GM12891 (cell line): Measurements from ENCODE around the gene HDAC1. TPM values are rescaled to one million over a fixed set of nuclear protein-coding genes. Genes with fewer than 3 reads are reported as not detected.

ENCODE experiments used
- DNase-seq: peaks from one replicate; pipeline ENCODE4 v3.0.0; 2011; ENCODE audit warnings: low spot score; ENCODE audit not compliant: insufficient read length
- FAIRE-seq: peaks from 2 replicates; lab custom pipeline; 2011; peaks lifted over from hg19 to GRCh38; lab: Jason Lieb, UNC
- PAX5 ChIP-seq: IDR thresholded peaks from 2 replicates; pipeline ENCODE4 v1.6.1; 2011; ENCODE audit warnings: low read length, moderate library complexity, mild to moderate bottlenecking; ENCODE audit not compliant: insufficient read depth, severe bottlenecking
- POLR2A ChIP-seq: IDR thresholded peaks from 2 replicates; pipeline ENCODE4 v1.6.1; 2011; ENCODE audit warnings: low read depth, low read length, control low read depth
- POLR2AphosphoS5 ChIP-seq: IDR thresholded peaks from 2 replicates; pipeline ENCODE4 v1.6.1; 2011; ENCODE audit warnings: low read depth, low read length, control low read depth
- POU2F2 ChIP-seq: IDR thresholded peaks from 2 replicates; pipeline ENCODE4 v1.6.1; 2011; ENCODE audit warnings: low read depth, mild to moderate bottlenecking, control low read depth, low read length, moderate library complexity
- SPI1 ChIP-seq: IDR thresholded peaks from 2 replicates; pipeline ENCODE4 v1.6.1; 2011; ENCODE audit warnings: low read depth, low read length, control low read depth
- TAF1 ChIP-seq: IDR thresholded peaks from 2 replicates; pipeline ENCODE4 v1.6.1; 2011; ENCODE audit warnings: low read depth, low read length, control low read depth
- polyA plus RNA-seq: library from polyadenylated mRNA; unstranded; fragments of >200 nt; gene quantifications from one replicate; pipeline ENCODE4 v1.2.1, GENCODE V29; 2012; ENCODE audit warnings: low read depth, missing spikeins, inconsistent platforms; ENCODE audit not compliant: missing spikeins

The HDAC1 gene
- 193 TPM for polyA plus RNA-seq

- no peak for TF ChIP-seq SPI1
- TF ChIP-seq POLR2AphosphoS5: peak; percentile 64; the same call in 1 of the 2 replicates
- TF ChIP-seq POU2F2: no peak; the same call in 1 of the 2 replicates
- peak; percentile 56; the same call in 1 of the 2 replicates for TF ChIP-seq POLR2A
- TF ChIP-seq PAX5: no peak
- peak; percentile 82 for TF ChIP-seq TAF1
- FAIRE-seq (peak; percentile 97), DNase-seq (peak; percentile 97)
Observed at GRCh38 chr1:32291708-32292538, at the start of gene HDAC1. Gene HDAC1, plus strand, starts transcription at chr1:32292083. Its CDS starts 87 bp downstream, at chr1:32292170.

GRCh38 chr1:32242341-32242851 is 49.5 kb upstream of the HDAC1 start:
- TF ChIP-seq SPI1 (peak; percentile 57), TAF1 (no peak)
- FAIRE-seq (no peak), DNase-seq (no peak)

- no peak for TF ChIP-seq TAF1
- no peak for TF ChIP-seq SPI1
- TF ChIP-seq PAX5: no peak
- no peak for TF ChIP-seq POU2F2
- no peak for TF ChIP-seq POLR2A
- no peak for TF ChIP-seq POLR2AphosphoS5
- DNase-seq: no peak
- no peak for FAIRE-seq
Observed at GRCh38 chr1:32246888-32247273, 45.0 kb upstream of the HDAC1 start, which contains the start of gene FAM167B. Gene FAM167B, plus strand, starts transcription at chr1:32247222. Its CDS starts 200 bp downstream, at chr1:32247422.

- DNase-seq (no peak), FAIRE-seq (no peak)
- no peak for TF ChIP-seq TAF1
- TF ChIP-seq POU2F2: no peak
- no peak for TF ChIP-seq SPI1
- no peak for TF ChIP-seq PAX5
Observed at GRCh38 chr1:32247452-32247851, 44.4 kb upstream of the HDAC1 start.

GRCh38 chr1:32247983-32248889 is 43.6 kb upstream of the HDAC1 start:
- TF ChIP-seq SPI1 (no peak), POLR2AphosphoS5 (no peak), POLR2A (no peak), POU2F2 (no peak), TAF1 (no peak), PAX5 (no peak)
- DNase-seq: peak; percentile 68
- FAIRE-seq: peak; percentile 97

GRCh38 chr1:32249831-32250525 is 41.9 kb upstream of the HDAC1 start:
- DNase-seq: peak; percentile 72
- TF ChIP-seq PAX5: no peak
- peak; percentile 46; the same call in 1 of the 2 replicates for TF ChIP-seq POLR2A
- 0 out of 2 replicates have a peak, but pooled peaks have one; percentile 20 for TF ChIP-seq POLR2AphosphoS5
- peak; percentile 75 for TF ChIP-seq SPI1
- no peak for TF ChIP-seq TAF1
- TF ChIP-seq POU2F2: peak; percentile 85; the same call in 1 of the 2 replicates
- peak; percentile 97 for FAIRE-seq

GRCh38 chr1:32250893-32251716 is 40.8 kb upstream of the HDAC1 start, which contains the start of gene LCK:
Gene LCK, plus strand, starts transcription at chr1:32251265. Its CDS starts 23,065 bp downstream, at chr1:32274330.
- FAIRE-seq: no peak
- no peak for DNase-seq
- TF ChIP-seq POLR2A (peak; percentile 96), POU2F2 (peak; percentile 85), SPI1 (peak; percentile 40; the same call in 1 of the 2 replicates), PAX5 (no peak), TAF1 (peak; percentile 57; the same call in 1 of the 2 replicates), POLR2AphosphoS5 (peak; percentile 95)

- FAIRE-seq (peak; percentile 89), DNase-seq (no peak)
- TF ChIP-seq PAX5 (no peak), POU2F2 (no peak), POLR2A (no peak), SPI1 (no peak), POLR2AphosphoS5 (no peak), TAF1 (no peak)
Observed at GRCh38 chr1:32255072-32256071, 36.5 kb upstream of the HDAC1 start.
